ENCODE results near the gene TRAPPC14.

The TRAPPC14 gene

DNA sequence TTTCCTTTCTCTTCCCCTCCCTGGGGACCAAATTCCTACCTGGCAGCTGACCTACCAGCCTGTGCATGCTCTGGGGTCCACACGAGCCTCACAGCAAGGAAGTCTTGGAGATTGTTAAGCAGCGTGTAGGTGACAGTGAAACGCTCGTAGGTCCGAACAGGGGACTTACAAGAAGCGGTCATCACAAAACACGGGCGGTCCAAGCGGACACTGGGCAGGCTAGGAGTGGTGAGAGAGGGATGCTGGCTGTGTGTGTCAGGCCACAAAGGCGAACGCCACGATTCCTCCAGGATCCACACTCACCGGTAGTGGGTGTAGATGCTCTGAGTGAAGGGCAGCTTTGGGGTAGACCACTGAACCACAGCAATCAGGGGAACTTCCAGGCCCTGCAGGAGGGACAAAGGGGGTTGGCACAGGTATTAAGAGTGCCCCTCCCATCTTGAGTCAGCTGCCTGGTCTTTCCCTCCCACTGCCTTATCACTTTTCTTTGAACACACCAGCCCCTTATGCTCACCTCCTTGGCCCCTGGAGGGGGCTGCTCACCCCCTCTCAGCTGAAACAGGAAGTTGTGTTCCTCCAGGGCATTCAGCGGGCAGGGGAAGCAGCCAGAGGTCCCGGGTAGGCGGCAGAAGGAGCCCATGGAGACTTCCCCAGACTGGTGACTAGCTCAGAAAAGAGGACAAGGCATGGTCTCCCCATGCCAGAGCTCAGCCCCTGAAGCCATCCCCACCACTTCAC is 2.0 kb downstream of the TRAPPC14 start:
- Histone ChIP-seq H2BK5ac (ENCODE audit: low read length) (no peak overlapping the region), H3K4me1 (ENCODE audit: control insufficient read depth in 2 of 2, insufficient read depth in 1 of 2, low read depth in 1 of 2, low read length in 2 of 2) (peaks cover 5 to 11% of the 10 kb centered on the region in 2 donors), H2AFZ (ENCODE audit: low read length) (no peak overlapping the region), H3K18ac (ENCODE audit: low read length) (no peak overlapping the region), H3K36me3 (replicated peaks in 1 of 2; ENCODE audit: control insufficient read depth in 2 of 2, insufficient read depth in 2 of 2, low read length in 2 of 2) (peaks cover 24 to 60% of the 10 kb centered on the region in 2 donors), H2AK5ac (ENCODE audit: low read depth, low read length) (no peak overlapping the region), H2BK120ac (ENCODE audit: low read depth, low read length) (no peak overlapping the region), H3K23ac (ENCODE audit: low read depth, low read length, poor library complexity) (peak overlapping the region; percentile 62), H3K4ac (ENCODE audit: low read length) (no peak overlapping the region), H3K27ac (replicated peaks; ENCODE audit: low read length) (no peak overlapping the region), H3K4me3 (ENCODE audit: low read length in 2 of 2) (peak overlapping the region in 1 of 2 donors; percentile 17), H4K91ac (ENCODE audit: low read depth, low read length, poor library complexity) (no peak overlapping the region), H2BK12ac (ENCODE audit: low read length) (no peak overlapping the region), H3K79me1 (ENCODE audit: low read depth, low read length) (peaks cover 5% of the 10 kb centered on the region), H3K9ac (ENCODE audit: low read depth, low read length, poor library complexity) (no peak overlapping the region), H3K4me2 (ENCODE audit: insufficient read depth, low read length, poor library complexity, severe bottlenecking) (no peak overlapping the region), H2BK15ac (ENCODE audit: low read length) (no peak overlapping the region), H3K14ac (ENCODE audit: low read length) (no peak overlapping the region), H3K9me3 (replicated peaks in 1 of 2; ENCODE audit: control insufficient read depth in 2 of 2, insufficient read depth in 1 of 2, low read depth in 1 of 2, low read length in 2 of 2) (no peaks in the 10 kb centered on the region), H3K27me3 (ENCODE audit: control insufficient read depth in 3 of 3, insufficient read depth in 3 of 3, low read depth in 1 of 3, low read length in 3 of 3) (no peaks in the 10 kb centered on the region), H4K8ac (ENCODE audit: low read depth, low read length) (no peak overlapping the region)
- DNase-seq (ENCODE audit: low spot score), result no peak
- whole genome bisulfite sequencing, 2 donors (ENCODE audit: extremely low coverage in 2 of 2, insufficient read length in 2 of 2, insufficient replicate concordance in 1 of 2), result no CpG with 5 or more reads among the region's 16 CpGs

DNA sequence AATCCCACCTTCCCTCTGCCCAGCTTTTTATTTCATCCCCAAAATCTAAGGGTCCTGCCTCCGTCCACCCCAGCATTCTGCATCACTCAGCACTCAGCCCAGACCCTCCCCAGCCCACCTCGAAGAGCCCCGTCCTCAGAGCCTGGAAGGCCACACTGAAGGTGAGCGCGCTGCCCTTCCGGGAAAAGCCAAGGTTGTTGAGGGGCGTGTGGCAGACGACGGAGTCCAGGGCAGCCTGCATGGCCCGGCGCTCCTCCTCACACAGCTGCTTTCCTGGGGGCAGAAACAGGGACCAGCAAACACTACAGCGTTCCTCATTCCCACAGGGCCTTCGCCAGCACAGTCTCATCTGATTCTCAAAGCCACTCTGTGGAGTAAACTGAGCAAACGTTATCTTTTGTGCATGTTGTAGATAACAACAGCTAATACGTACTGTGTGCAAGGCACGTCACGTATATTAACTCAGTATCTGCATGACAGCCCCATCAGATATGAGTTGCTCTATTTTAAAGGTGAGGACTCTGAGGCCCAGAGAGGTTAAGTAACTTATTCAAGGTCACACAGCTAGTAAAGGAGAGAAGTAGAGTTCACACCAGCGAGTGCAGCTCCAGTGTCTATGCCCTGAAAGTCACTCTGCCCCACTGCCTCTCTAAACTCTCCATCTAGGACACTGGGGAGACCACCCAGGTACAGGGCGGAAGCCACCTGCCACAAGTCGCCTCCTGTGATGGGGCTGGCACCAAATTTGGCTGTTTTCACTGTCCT is 2.8 kb downstream of the TRAPPC14 start:
- no peak overlapping the region for H2BK15ac ChIP-seq (ENCODE audit: low read length)
- H3K18ac ChIP-seq (ENCODE audit: low read length), result no peak overlapping the region
- H2BK5ac ChIP-seq (ENCODE audit: low read length), result no peak overlapping the region
- H2BK12ac ChIP-seq (ENCODE audit: low read length), result no peak overlapping the region
- no peak overlapping the region for H3K9ac ChIP-seq (ENCODE audit: low read depth, low read length, poor library complexity)
- no peaks in the 10 kb centered on the region for H3K27me3 ChIP-seq (ENCODE audit: control insufficient read depth in 3 of 3, insufficient read depth in 3 of 3, low read depth in 1 of 3, low read length in 3 of 3)
- DNase-seq (ENCODE audit: low spot score), result no peak
- WGBS, 2 donors (ENCODE audit: extremely low coverage in 2 of 2, insufficient read length in 2 of 2, insufficient replicate concordance in 1 of 2), result no CpG with 5 or more reads among the region's 20 CpGs
- H2AK5ac ChIP-seq (ENCODE audit: low read depth, low read length), result no peak overlapping the region
- no peak overlapping the region for H3K4me2 ChIP-seq (ENCODE audit: insufficient read depth, low read length, poor library complexity, severe bottlenecking)
- H3K79me1 ChIP-seq (ENCODE audit: low read depth, low read length), result peaks cover 5% of the 10 kb centered on the region
- peaks cover 24 to 61% of the 10 kb centered on the region in 2 donors for H3K36me3 ChIP-seq (replicated peaks in 1 of 2; ENCODE audit: control insufficient read depth in 2 of 2, insufficient read depth in 2 of 2, low read length in 2 of 2)
- no peak overlapping the region for H3K27ac ChIP-seq (replicated peaks; ENCODE audit: low read length)
- H3K14ac ChIP-seq (ENCODE audit: low read length), result no peak overlapping the region
- H3K4me3 ChIP-seq (ENCODE audit: low read length in 2 of 2), result no peak overlapping the region
- peaks cover 5 to 11% of the 10 kb centered on the region in 2 donors for H3K4me1 ChIP-seq (ENCODE audit: control insufficient read depth in 2 of 2, insufficient read depth in 1 of 2, low read depth in 1 of 2, low read length in 2 of 2)
- no peak overlapping the region for H3K23ac ChIP-seq (ENCODE audit: low read depth, low read length, poor library complexity)
- no peak overlapping the region for H3K4ac ChIP-seq (ENCODE audit: low read length)
- no peak overlapping the region for H2BK120ac ChIP-seq (ENCODE audit: low read depth, low read length)
- H4K8ac ChIP-seq (ENCODE audit: low read depth, low read length), result no peak overlapping the region
- H4K91ac ChIP-seq (ENCODE audit: low read depth, low read length, poor library complexity), result no peak overlapping the region
- H2AFZ ChIP-seq (ENCODE audit: low read length), result no peak overlapping the region
- H3K9me3 ChIP-seq (replicated peaks in 1 of 2; ENCODE audit: control insufficient read depth in 2 of 2, insufficient read depth in 1 of 2, low read depth in 1 of 2, low read length in 2 of 2), result no peaks in the 10 kb centered on the region

DNA sequence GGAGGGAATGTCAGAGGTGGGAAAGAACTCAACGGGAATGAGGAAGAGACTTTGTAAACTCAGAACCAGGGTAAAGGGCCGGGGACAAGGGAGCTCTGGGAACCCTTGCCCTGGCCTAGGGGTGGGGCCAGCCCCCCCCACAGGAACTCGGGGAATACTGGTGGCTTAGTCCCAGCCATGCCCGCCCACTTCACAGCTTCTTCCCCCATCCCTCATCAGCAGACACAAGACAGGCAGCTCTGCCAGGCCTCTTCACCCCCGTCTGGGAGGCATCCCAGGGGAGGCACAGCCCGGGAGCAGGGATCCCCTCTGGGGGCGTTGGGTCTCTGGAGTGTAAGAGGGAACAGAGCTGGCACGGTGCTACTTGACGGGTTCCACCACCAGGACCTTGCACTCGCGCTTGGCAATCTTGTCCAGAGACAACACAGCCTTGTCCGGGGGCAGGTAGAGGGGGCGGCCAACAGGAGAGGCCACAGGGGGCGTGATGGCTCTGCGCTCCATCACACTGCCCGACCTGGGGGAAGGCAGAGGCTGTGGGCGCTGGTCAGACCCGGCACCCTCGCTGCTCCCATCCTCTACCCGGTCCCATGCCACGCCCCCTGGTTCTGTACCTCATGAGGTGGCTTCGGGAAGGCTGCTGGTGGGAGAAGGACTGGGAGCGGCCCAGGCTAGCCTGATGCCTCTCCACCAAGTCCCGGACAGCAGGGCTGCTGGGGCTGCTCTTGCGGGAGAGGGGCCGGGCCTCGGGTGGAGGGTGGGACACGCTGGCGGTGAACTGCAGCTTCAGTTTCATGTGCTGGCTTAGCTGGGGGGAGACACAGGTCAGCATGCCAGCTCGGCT is 3.7 kb downstream of the TRAPPC14 start:
- Histone ChIP-seq H2BK15ac (ENCODE audit: low read length) (no peak overlapping the region), H3K4me3 (ENCODE audit: low read length in 2 of 2) (peak overlapping the region in 1 of 2 donors; percentile 53), H3K27me3 (ENCODE audit: control insufficient read depth in 3 of 3, insufficient read depth in 3 of 3, low read depth in 1 of 3, low read length in 3 of 3) (no peaks in the 10 kb centered on the region), H3K4ac (ENCODE audit: low read length) (no peak overlapping the region), H2BK12ac (ENCODE audit: low read length) (no peak overlapping the region), H3K18ac (ENCODE audit: low read length) (no peak overlapping the region), H2BK5ac (ENCODE audit: low read length) (no peak overlapping the region), H3K27ac (replicated peaks; ENCODE audit: low read length) (no peak overlapping the region), H3K9ac (ENCODE audit: low read depth, low read length, poor library complexity) (no peak overlapping the region), H3K23ac (ENCODE audit: low read depth, low read length, poor library complexity) (peak overlapping the region; percentile 48), H2AFZ (ENCODE audit: low read length) (no peak overlapping the region), H4K8ac (ENCODE audit: low read depth, low read length) (no peak overlapping the region), H4K91ac (ENCODE audit: low read depth, low read length, poor library complexity) (no peak overlapping the region), H3K36me3 (replicated peaks in 1 of 2; ENCODE audit: control insufficient read depth in 2 of 2, insufficient read depth in 2 of 2, low read length in 2 of 2) (peaks cover 24 to 66% of the 10 kb centered on the region in 2 donors), H2AK5ac (ENCODE audit: low read depth, low read length) (no peak overlapping the region), H3K4me2 (ENCODE audit: insufficient read depth, low read length, poor library complexity, severe bottlenecking) (no peak overlapping the region), H3K79me1 (ENCODE audit: low read depth, low read length) (peaks cover 5% of the 10 kb centered on the region), H3K14ac (ENCODE audit: low read length) (no peak overlapping the region), H2BK120ac (ENCODE audit: low read depth, low read length) (no peak overlapping the region), H3K9me3 (replicated peaks in 1 of 2; ENCODE audit: control insufficient read depth in 2 of 2, insufficient read depth in 1 of 2, low read depth in 1 of 2, low read length in 2 of 2) (no peaks in the 10 kb centered on the region), H3K4me1 (ENCODE audit: control insufficient read depth in 2 of 2, insufficient read depth in 1 of 2, low read depth in 1 of 2, low read length in 2 of 2) (peaks cover 5 to 12% of the 10 kb centered on the region in 2 donors)
- no CpG with 5 or more reads among the region's 30 CpGs for WGBS, 2 donors (ENCODE audit: extremely low coverage in 2 of 2, insufficient read length in 2 of 2, insufficient replicate concordance in 1 of 2)
- DNase-seq (ENCODE audit: low spot score), result no peak

All from neuronal stem cell (in vitro differentiated cells).